ENCODE measurements around the gene NR0B1. TPM values are rescaled to one million over a fixed set of nuclear protein-coding genes. Genes with fewer than 3 reads are reported as not detected.
A peak's percentile ranks its signal among the peaks of the same experiment; 100 is the strongest.

Gene NR0B1
- total RNA-seq: 0.42 and 0.54 TPM in 2 replicates
- polyA plus RNA-seq: 0.30 TPM in 1 of 2 replicates, not detected in the other

GRCh38 chrX:30309139-30309571, at the start of gene NR0B1:
TSS of gene NR0B1 (minus strand) at chrX:30309390. CDS start at chrX:30309363, 27 bp downstream.
- H3K4me3 ChIP-seq: peak within 1 kb of the TSS; percentile 18
- peaks cover 25% of the 10 kb centered on the region for H3K27me3 ChIP-seq
- H3K27ac ChIP-seq: no peak within 1 kb of the TSS
- no peaks in the 10 kb centered on the region for H3K36me3 ChIP-seq
- peak; percentile 4 to 32 for DNase-seq (ENCODE audit: low read depth in 1 of 2, low spot score in 1 of 2)
- H3K9me3 ChIP-seq (ENCODE audit: low read depth): no peaks in the 10 kb centered on the region
- no peaks in the 10 kb centered on the region for H3K4me1 ChIP-seq (ENCODE audit: low read depth)
- TF ChIP-seq, protein P1, sequence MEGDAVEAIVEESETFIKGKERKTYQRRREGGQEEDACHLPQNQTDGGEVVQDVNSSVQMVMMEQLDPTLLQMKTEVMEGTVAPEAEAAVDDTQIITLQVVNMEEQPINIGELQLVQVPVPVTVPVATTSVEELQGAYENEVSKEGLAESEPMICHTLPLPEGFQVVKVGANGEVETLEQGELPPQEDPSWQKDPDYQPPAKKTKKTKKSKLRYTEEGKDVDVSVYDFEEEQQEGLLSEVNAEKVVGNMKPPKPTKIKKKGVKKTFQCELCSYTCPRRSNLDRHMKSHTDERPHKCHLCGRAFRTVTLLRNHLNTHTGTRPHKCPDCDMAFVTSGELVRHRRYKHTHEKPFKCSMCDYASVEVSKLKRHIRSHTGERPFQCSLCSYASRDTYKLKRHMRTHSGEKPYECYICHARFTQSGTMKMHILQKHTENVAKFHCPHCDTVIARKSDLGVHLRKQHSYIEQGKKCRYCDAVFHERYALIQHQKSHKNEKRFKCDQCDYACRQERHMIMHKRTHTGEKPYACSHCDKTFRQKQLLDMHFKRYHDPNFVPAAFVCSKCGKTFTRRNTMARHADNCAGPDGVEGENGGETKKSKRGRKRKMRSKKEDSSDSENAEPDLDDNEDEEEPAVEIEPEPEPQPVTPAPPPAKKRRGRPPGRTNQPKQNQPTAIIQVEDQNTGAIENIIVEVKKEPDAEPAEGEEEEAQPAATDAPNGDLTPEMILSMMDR (IDR thresholded peaks at IDR 0.05; ENCODE audit: low read depth, low read length): no peak

DNA sequence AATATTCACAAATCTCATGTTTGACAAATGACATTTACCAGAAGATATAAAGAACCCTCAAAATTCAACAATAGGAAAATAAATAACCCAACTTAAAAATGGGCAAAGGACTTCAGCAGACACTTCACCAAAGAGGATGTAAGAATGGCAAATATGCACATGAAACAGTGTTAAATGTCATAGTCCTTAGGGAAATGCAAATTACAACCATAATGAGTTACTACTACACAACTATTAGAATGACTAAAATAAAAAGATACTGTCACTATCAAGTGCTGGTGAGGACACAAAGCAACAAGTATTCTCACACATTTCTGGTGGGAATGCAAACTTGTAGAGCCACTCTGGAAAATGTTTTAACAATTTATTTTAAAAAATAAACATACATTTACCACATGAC, 40.8 kb upstream of the NR0B1 start:
- TF ChIP-seq, protein P1 (IDR thresholded peaks at IDR 0.05; ENCODE audit: low read depth, low read length): no peak
- Histone ChIP-seq H3K4me3 (no peak overlapping the region), H3K27ac (no peak overlapping the region), H3K27me3 (no peaks in the 10 kb centered on the region), H3K4me1 (ENCODE audit: low read depth) (no peaks in the 10 kb centered on the region), H3K9me3 (ENCODE audit: low read depth) (no peaks in the 10 kb centered on the region), H3K36me3 (no peaks in the 10 kb centered on the region)
- DNase-seq (ENCODE audit: low read depth in 1 of 2, low spot score in 1 of 2): no peak

GRCh38 chrX:30343206-30343605, 34.0 kb upstream of the NR0B1 start:
- H3K27me3 ChIP-seq: no peaks in the 10 kb centered on the region
- TF ChIP-seq, protein P1 (IDR thresholded peaks at IDR 0.05; ENCODE audit: low read depth, low read length): no peak
- peak in 1 of 2 donors; percentile 12 for DNase-seq (ENCODE audit: low read depth in 1 of 2, low spot score in 1 of 2)
- no peaks in the 10 kb centered on the region for H3K4me1 ChIP-seq (ENCODE audit: low read depth)
- H3K36me3 ChIP-seq: no peaks in the 10 kb centered on the region
- no peaks in the 10 kb centered on the region for H3K9me3 ChIP-seq (ENCODE audit: low read depth)
- H3K4me3 ChIP-seq: no peak overlapping the region
- no peak overlapping the region for H3K27ac ChIP-seq

GRCh38 chrX:30340753-30341152, 31.6 kb upstream of the NR0B1 start:
- Histone ChIP-seq H3K36me3 (no peaks in the 10 kb centered on the region), H3K27ac (no peak overlapping the region), H3K27me3 (no peaks in the 10 kb centered on the region), H3K4me3 (no peak overlapping the region), H3K4me1 (ENCODE audit: low read depth) (no peaks in the 10 kb centered on the region), H3K9me3 (ENCODE audit: low read depth) (no peaks in the 10 kb centered on the region)
- TF ChIP-seq, protein P1 (IDR thresholded peaks at IDR 0.05; ENCODE audit: low read depth, low read length): no peak
- DNase-seq (ENCODE audit: low read depth in 1 of 2, low spot score in 1 of 2): no peak

- no peak for DNase-seq (ENCODE audit: low read depth in 1 of 2, low spot score in 1 of 2)
These were observed 18.6 kb upstream of the NR0B1 start for GRCh38 chrX:30327762-30328161.

More at GRCh38 chrX:30327762-30328161, 18.6 kb upstream of the NR0B1 start:
- no peaks in the 10 kb centered on the region for H3K4me1 ChIP-seq (ENCODE audit: low read depth)
- no peaks in the 10 kb centered on the region for H3K9me3 ChIP-seq (ENCODE audit: low read depth)
- H3K36me3 ChIP-seq: no peaks in the 10 kb centered on the region
- TF ChIP-seq, protein P1 (IDR thresholded peaks at IDR 0.05; ENCODE audit: low read depth, low read length): no peak
- no peak overlapping the region for H3K27ac ChIP-seq
- H3K4me3 ChIP-seq: no peak overlapping the region
- no peaks in the 10 kb centered on the region for H3K27me3 ChIP-seq

Measured in cardiac muscle cell (in vitro differentiated cells and primary cell).